GM19238 (cell line): ENCODE results near the gene OGA.

Experiments
- DNase-seq: peaks from one replicate; pipeline ENCODE4 v3.0.0; 2011; ENCODE audit warnings: low spot score; ENCODE audit not compliant: insufficient read length

Gene OGA

GRCh38 chr10:101761226-101761625 is 57.0 kb downstream of the OGA start:
- DNase-seq, result no peak

- no peak for DNase-seq
These were observed 57.7 kb downstream of the OGA start for GRCh38 chr10:101760510-101760909.

- no peak for DNase-seq
These were observed 58.7 kb downstream of the OGA start for GRCh38 chr10:101759309-101760247.

DNA sequence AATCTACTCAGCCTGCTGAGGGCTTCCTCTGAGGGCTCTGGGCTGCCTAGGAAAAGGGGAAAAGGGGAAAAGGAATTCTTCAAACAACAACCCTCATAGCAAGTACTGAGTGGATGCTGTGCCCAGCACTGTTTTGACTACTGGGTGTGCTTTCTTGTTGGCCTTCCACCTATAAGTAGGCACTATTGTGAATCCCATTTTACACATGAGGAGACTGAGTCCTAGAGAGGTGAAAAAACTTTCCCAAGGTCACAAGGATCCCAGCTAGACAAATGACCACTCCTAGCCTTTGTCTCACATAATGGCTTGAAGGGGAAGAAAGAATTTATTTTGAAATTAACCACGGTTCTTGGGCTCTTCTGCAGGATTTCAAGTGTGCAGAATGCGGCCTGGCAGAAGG is 59.4 kb downstream of the OGA start:
- no peak for DNase-seq

DNA sequence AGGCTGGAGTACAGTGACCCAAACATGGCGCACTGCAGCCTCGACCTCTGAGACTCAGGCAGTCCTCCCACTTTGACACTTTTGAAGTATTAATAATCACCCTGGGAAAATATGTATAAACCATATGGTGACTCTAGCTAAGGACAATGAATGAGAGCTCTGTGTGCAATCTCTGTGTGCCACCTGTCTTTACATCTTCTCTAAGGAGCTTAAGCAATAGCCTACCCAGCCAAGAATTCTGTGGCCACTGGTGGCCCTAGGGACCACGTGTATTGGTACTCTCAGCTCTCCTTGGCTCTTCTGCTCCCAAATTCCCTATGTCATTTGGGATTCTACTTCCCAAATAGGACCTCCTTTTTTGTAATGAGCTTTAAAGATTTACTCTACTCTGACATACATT is 66.0 kb downstream of the OGA start:
- DNase-seq, result no peak

DNA sequence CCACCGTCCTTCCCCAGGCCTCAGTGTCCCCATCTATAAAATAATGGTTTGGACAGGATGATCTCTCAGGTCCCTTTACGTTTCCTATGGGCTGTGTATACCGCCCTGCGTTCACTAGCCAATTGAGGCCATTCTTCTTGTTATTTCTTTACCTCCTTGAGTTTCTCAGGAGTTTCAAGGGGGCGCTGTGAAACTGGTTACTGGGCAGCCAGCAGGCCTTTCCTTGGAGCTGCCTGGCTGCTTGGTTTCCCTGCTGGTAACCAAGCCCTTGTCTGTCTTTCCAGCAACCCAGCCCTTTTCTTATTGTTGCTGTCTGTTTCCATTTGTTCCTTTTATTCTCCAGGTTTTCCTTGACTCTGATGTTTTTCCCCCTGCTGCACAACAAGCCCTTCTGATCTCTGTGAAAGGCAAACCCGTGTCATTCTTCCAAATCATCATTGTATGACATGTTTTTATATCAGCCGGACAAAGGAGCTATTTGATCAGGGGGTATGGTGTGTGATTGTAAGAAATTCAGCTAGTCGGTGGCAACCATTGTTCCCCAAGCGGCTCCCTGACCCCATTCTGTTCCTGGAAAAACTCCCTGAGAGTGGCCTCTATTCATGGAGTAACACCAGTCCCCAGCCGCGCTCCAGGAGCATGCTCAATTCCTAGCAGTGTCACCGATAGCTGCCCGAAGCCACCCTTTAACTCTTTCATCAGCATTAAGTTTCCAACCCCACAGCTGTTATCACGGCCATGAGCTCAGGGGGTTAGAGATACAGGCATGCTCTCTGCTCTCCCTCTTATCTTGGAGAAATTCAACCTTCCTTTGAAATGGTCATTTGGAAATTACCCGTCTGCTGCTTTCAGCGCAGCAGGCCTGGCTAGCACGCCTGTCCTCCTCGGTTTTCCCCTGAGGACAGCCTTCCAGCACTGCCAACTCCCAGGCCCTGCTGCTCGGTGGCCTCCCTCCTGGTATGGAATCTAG is 68.9 kb downstream of the OGA start:
- DNase-seq, result no peak

DNA sequence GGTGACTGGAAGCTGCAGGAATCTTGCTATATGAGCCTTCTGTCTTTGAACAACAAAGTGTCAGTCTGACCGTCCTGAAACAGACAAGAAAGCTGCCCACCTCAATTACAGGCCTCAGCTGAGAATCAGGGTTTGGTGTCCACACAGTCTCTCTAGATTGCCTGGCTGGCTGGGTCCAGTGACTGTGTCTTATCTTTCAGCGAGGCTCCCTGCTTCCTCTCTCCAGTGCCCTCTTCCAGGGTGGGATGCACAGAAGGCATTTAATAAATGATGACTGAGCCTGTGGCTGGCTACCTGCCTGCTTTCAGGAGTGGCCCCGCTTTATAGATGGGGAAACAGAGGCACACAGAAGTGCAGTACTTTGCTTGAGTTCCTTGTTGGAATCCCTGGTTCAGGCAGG is 69.7 kb downstream of the OGA start:
- DNase-seq, result no peak

DNA sequence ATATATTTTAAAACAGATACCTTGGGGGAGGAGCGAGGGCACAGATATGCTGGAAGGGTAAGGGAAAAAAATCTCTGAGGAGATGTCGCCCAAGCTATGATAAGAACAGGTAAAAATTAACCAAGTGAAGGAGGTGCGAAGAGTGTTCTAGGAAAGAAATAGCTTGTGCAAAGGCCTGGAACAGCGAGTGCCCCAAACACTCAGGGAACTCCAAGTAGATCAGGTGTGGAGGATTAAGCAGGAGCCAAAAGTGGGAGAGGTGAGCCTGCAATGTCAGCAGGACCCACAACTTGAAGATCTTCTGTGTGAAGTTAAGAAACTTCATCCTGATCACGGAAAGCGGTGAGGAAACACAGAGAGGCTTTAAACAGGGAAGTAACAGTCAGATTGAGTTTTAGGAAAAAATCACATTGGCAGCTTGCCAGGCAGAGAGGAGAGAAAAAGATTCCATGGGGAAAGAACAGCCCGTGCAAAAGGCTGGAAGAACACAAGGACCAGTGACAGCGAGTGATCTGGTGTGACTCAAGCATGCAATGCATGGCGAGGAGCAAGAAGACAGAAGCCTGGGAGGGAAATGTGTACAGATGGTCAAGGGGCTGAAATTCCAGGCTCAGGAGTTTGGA is 73.1 kb downstream of the OGA start:
- DNase-seq, result no peak

GRCh38 chr10:101744267-101744666 is 74.0 kb downstream of the OGA start:
- no peak for DNase-seq

- DNase-seq, result no peak
These were observed 76.3 kb downstream of the OGA start for GRCh38 chr10:101741938-101742337.

GRCh38 chr10:101736666-101737065 is 81.6 kb downstream of the OGA start:
- DNase-seq, result no peak
